Hematopoietic multipotent progenitor cell (in vitro differentiated cells): ENCODE data around the gene BEND7. TPM values are rescaled to one million over a fixed set of nuclear protein-coding genes. Genes with fewer than 3 reads are reported as not detected.

ENCODE experiments used
- DNase-seq, 3 donors: peaks; one replicate each; pipeline ENCODE4 v3.0.0-alpha.2; 2011 to 2015; ENCODE audit warnings: low read depth in 2 of 3, low spot score in 2 of 3
- total RNA-seq: library from RNA; depleted of rRNA; stranded (reverse); fragments of >200 nt; gene quantifications from one replicate; pipeline ENCODE4 v1.2.3, GENCODE V29; 2012

BEND7 gene
- total RNA-seq, 1 donor, result 5.7 TPM

DNA sequence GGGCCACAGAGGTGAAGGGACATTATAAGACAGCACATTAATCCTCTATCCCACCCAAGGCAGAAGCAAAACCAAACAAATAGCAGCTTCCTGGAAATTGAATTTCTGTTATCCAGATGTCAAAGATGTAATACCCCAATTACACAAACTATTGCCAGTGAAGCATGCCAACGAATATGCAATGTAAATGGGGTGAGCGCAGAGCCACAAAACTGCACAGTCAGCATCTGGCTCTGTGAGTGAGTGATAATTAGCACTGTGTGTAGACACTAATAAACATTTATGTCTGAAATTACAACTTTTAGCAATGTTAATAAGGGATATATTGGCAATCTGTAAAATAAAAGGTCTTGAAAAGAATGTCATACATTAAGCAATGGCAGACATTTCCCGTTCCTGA lies 3.2 kb downstream of the BEND7 start:
- no peak for DNase-seq

DNA sequence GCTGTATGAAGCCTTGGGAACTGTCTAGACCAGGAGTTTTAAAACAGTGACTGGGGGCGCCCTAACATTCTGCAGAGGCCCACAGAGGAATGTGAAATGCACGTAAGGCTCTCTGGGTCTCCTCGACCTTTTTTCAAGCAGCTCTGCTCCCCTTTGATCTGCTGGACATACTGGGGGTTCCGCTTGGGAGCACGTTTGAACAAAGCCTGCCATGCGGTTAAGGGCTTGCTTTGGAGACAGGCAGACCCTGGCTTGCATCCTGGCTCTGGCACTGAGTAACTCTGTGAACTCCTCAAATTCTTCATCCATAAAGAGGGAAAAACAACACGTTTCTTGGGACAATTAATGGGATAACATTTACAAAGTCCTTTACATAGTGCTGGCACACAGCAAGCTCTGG lies 7.8 kb downstream of the BEND7 start:
- no peak for DNase-seq

GRCh38 chr10:13520194-13520593 lies 8.6 kb downstream of the BEND7 start:
- DNase-seq, result no peak

DNA sequence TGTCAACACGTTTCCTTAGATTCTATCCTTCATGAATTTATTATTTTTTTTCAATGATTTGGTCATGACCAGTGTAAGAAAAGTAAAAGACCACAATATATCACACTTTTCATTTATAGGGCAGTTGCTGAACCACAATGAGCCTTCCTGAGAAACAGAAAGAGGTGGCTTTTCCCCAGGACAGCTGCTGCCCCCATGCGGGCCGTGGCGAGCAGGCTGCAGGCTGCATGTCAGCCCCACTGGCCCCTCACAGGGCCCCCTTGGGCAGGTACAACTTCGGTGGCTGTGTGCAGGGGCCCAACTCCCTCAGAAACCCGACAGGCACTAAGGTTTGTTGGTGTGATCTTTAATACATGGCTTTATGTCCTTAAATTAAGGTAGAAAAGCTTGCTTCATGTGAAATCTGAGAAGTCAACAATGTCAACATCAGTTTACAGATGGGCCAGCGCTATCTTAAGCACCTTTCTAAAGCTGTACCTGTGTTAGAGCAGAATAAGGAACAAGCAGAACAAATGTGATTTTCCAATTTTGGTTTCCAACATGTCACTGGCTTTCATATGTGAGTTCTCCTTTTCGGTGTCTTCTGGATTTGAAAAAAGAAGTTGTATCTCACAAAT lies 10.6 kb downstream of the BEND7 start:
- no peak for DNase-seq

- no peak for DNase-seq
These were observed 11.1 kb downstream of the BEND7 start for GRCh38 chr10:13517675-13518074.

GRCh38 chr10:13516176-13516575 lies 12.6 kb downstream of the BEND7 start:
- DNase-seq, result no peak

DNA sequence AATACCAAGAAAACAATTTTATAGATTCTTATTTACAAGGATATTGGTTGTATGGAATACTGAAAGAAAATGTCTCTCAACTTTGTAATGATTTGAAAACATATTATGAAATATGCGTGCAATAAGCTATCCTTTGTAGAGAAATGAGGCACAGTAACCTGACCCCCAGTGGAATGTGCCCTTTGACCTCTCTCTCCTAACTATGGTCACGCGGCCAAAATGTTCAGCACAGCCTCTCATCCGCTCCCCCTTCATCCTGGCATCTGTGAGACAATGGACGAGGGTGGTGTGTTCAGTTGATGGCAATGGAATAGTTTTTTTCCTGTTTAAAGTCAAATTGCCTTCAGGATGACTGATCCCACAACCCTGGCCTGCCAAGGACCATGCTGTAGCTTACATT lies 13.3 kb downstream of the BEND7 start:
- DNase-seq, result no peak

DNA sequence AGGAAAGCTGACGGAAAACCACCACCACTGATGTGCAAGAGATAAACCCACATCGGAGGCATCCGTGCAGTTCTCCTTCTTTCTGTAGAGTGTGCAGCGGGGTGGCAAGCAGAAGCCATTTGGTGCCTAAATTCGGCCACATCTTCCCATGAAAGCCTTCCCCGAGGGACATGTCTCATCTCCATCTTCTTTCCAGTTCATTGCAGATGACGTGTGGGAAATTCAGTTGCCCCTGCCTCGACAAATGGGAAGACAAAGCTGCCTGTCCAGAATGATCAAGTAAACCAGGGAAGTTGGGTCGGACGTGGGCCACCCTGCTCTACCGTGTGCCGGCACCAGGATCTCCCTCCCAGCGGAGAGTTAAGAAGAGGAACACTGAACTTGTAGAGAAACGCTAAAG lies 14.5 kb downstream of the BEND7 start:
- no peak for DNase-seq

- no peak for DNase-seq
These were observed 16.2 kb downstream of the BEND7 start for GRCh38 chr10:13512564-13512963.

DNA sequence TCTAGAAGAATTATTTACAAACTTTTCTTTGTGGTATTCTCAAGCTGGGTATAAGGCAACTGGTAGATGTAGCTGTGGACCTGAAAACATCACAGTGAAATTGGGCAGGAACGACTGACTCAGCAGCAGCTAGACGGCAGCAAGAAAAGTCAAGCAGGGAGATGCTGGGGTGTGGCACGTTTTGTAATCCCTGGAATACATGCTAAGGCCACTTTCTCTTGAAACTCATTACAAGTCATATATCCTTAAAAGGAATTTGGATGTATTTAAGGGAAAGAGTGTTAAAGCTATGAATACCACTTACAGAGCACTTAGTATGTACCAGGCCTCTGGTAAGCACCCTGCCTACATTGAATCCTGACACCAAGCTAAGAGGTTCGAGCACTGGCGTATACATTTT lies 17.4 kb downstream of the BEND7 start:
- DNase-seq, result no peak

DNA sequence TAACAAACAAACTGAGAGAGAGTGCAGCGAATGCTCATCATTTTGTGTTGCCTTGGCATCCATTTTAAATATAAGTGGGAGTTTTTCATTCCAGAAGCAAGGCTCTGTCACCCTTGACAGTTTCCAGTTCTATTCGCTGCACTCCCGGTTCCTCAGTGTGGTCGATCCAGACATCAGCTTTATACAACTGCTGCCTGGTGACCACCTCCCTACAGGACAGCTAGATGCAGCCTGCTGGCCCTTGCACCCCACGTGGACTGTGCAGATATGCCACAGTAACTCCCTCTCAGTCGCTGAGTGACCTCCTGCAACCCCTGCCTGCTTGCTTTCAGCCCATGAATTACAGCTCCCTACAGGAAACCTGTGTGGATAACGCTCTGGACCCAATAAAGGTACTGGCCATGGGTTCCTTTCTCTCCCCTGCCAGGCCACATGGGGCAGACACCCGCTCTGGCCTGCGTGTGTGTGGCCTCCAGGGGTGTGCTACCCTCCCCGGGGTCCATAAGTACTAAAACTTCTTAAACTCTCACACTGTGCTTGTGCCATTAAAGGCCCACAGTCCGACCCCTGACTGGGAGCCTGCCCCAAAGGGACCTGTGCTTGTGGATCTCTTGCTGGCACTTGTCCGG lies 23.6 kb downstream of the BEND7 start:
- DNase-seq, result no peak

GRCh38 chr10:13503745-13504463 lies 24.9 kb downstream of the BEND7 start:
- no peak for DNase-seq

DNA sequence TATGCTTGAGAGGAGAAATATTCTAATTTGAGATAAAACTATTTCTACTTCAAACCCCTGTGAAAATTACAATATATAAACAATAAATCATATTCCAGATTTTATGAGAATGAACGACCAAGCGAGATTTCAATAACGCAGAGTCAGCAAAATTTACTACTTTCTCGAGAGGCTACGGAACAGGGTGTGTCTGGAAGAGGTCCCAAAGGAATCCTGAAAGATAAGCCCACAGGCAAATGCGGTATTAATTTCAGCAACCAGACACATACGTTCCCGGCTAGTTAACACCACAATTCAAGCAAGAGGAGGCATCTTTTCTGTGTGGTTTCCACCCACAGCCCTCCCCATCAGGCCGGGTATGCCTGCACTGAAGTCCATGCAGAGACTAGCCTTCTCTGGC lies 26.4 kb downstream of the BEND7 start:
- DNase-seq, result no peak

DNA sequence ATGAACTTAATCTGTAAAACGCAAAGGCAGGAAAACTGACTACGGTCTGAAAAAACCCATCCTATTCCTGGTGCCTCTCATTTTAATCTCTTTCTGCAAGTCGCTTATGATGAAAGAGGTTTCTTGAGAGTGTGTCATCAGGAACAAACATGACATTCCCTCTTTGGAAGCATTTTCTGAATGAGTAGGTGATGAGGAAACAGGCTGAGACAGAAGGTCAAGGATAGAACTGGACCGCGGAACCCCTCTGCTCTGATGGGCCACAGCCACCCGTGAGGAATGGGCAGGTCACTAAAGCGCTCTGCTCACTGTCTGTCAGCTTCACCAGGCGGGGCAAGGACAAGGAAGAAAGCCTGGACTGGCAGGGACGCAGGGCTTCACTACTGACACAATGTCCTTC lies 28.6 kb downstream of the BEND7 start:
- no peak for DNase-seq

DNA sequence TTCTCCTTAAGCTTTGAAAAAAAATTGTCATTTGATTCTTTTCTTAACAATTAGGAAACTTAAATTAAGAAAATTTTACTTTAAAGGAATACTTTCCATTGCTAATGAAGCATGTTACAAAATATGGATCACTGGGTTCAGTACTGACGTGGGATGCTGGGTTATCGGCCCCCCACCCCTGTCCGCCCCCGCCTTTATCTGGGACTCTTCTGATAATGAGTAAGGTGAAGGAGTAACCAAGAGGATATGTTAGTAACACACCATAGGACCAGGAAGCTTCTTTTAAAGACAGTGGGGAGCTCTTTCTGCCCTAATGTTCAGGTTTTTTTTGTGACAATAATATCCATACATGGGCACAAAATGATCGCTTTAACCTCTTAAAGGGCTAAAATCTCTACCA lies 29.7 kb downstream of the BEND7 start:
- DNase-seq, result no peak

- DNase-seq, result no peak
These were observed 31.9 kb downstream of the BEND7 start for GRCh38 chr10:13496931-13497330.

DNA sequence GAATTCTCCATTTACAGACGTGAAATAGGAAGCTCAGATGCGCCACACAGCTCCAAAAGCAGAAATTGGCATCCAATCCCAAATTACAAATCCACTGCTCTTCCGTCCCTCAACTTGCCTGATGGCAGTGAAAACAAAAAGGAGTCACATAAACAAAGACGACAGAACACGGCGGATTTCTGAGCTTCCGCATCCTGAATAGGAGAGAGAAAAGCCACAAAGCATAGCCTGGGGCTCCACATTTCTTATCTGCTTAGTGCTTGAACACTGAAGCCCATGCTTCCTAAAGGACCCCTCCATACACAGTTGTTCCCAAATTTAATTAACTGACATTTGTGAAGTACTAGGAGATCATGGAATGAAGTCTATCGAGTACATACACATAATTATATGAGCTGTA lies 32.6 kb downstream of the BEND7 start:
- DNase-seq, result no peak

DNA sequence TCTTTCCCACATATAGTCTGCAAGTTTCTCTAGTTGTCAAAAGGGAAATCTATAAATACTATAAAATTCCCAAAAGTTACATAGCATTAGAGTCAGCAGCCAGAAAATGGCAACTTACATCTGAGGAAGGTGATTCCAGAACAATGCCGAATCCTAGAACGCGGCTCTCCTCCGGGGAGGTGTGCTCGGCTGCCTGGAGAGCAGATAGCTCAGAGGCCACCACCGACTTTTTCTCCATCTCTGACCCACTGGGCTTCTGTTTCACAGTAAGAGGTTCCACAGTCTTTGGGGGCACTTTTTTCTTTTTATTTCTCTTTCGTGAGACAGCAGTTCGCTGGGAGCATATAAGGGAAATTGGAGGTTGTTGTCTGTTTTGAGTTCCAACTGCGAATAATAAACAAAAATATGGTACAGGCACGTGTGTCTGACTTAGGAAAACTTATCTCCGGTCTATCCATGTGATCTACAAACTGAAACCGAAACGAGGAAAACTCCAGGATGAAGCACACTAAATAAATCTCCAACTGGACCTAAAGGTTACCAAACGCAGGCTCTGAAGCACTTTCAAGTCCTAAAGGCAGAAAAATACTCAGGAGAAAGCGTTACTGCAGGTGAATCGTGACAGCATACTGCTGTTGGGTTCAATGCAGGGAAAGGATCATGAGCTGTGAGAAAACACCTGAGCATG lies 36.2 kb downstream of the BEND7 start:
- DNase-seq, result no peak

DNA sequence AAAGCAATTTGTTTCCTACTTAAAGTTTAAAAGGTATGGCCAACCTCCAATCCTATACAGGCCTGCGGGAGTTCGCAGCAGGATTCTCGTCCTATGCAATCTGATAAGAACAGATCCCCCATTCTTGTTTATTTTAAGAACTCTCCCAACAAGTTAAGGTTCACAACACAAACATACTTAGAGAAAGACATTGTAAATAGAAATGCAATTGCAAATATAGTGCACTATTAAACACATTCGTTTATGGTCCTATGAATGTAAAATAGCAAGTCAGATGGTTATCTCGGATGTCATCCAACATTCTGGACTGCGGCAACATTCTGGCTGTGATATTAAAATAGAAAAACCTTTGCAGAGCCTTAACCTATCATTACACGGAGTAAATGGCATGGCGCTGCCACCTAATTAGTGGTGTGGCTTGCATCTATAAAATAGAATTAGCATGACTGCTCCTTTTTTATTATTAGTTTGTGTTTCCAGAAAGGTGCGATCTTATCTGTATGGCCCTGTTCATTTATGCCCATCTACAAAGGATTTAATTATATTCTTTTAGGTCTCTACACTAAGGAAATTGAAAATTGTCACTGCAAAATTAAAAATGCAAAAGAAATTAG lies 37.0 kb downstream of the BEND7 start:
- no peak for DNase-seq

DNA sequence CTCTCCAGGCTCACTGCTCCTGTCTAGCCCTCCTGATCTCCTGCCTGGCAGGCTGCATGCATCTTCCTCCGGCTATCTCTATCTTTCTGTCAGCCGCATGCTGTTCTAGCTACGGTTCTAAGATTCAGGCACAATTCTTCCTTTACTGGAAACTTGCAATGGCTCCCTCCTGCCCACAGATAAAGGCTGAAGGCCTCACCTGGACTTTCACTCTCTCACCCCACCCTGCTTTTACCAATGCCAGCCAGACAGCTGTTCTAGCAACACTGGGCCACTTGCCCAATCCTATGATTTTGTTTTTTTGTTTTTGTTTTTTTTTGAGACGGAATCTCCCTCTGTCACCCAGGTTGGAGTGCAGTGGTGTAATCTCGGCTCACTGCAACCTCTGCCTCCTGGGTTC lies 38.3 kb downstream of the BEND7 start:
- DNase-seq, result no peak

- DNase-seq, result no peak
These were observed 39.7 kb downstream of the BEND7 start for GRCh38 chr10:13489035-13489599.
